Measurements from ENCODE around the gene CEP128.

DNA sequence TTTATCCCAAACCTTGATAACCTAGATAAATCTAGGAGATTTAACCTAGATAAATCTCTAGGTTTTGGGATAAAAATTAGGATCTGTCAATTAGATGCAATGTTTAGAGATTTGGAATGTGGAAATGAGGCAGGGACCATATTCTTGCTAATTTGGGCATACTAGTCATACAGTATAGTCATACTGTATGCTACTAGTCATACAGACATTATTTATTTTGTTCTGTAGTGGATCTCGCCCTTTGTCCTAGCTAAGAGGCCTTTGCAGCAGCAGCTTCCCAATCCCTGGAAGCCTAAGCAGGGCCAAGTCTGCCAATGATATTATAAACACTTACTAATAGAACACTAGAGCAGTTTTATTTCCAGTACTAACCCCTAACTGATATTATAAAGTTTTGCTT, 136.4 kb downstream of the CEP128 start:
- TF ChIP-seq POLR2A (IDR thresholded peaks at IDR 0.05; ENCODE audit: low read depth, low read length) (no peak), POLR2AphosphoS5 (IDR thresholded peaks at IDR 0.05; ENCODE audit: low read depth, low read length) (no peak), SPI1 (IDR thresholded peaks at IDR 0.05; ENCODE audit: low read depth, low read length) (no peak)
